ENCODE results near the gene C10orf90. TPM values are rescaled to one million over a fixed set of nuclear protein-coding genes. Genes with fewer than 3 reads are reported as not detected.

C10orf90 gene
- polyA plus RNA-seq, 3 donors = not detected

DNA sequence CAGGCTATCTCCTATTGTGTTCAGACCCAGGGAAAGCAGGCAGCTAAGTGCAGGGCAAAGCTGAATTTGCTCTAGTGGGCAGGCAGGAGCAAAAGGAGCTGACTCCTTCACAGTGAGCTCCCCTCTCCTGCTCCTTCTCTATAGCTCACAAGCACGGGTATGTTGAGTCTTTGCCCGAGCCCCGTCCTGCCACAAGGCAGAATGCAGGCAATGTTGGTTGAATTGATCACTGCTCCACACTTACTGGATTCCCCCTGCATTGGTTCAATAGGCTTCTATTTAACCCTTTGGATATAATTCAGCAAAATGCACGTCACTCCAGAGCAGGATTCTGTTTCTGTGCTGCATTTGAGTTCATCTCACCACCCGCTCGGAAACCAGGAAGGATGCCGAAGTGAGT lies 16.2 kb upstream of the C10orf90 start:
- peaks cover 1 to 5% (median 3%) of the 10 kb centered on the region in 3 donors for H3K27me3 Mint-ChIP-seq (ENCODE audit: low read depth in 3 of 3)
- H3K4me3 Mint-ChIP-seq = no peak overlapping the region
- DNase-seq = no peak
- H3K4me3 ChIP-seq (replicated peaks in 1 of 3; ENCODE audit: low read depth in 2 of 3, low read length in 3 of 3) = no peak overlapping the region
- no peak overlapping the region for H3K27ac ChIP-seq (ENCODE audit: low read depth in 1 of 2, low read length in 2 of 2)
- H3K9ac ChIP-seq (ENCODE audit: insufficient read depth, low read length, poor library complexity, severe bottlenecking) = no peak overlapping the region
- TF ChIP-seq, protein P1, sequence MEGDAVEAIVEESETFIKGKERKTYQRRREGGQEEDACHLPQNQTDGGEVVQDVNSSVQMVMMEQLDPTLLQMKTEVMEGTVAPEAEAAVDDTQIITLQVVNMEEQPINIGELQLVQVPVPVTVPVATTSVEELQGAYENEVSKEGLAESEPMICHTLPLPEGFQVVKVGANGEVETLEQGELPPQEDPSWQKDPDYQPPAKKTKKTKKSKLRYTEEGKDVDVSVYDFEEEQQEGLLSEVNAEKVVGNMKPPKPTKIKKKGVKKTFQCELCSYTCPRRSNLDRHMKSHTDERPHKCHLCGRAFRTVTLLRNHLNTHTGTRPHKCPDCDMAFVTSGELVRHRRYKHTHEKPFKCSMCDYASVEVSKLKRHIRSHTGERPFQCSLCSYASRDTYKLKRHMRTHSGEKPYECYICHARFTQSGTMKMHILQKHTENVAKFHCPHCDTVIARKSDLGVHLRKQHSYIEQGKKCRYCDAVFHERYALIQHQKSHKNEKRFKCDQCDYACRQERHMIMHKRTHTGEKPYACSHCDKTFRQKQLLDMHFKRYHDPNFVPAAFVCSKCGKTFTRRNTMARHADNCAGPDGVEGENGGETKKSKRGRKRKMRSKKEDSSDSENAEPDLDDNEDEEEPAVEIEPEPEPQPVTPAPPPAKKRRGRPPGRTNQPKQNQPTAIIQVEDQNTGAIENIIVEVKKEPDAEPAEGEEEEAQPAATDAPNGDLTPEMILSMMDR (IDR thresholded peaks at IDR 0.05) = no peak
- H3K4me1 ChIP-seq (ENCODE audit: control insufficient read depth in 1 of 2, insufficient read depth in 2 of 2, low read length in 2 of 2) = no peaks in the 10 kb centered on the region
- H3K36me3 Mint-ChIP-seq = no peaks in the 10 kb centered on the region
- no peaks in the 10 kb centered on the region for H3K27me3 ChIP-seq (ENCODE audit: control insufficient read depth in 2 of 2, insufficient read depth in 2 of 2, low read length in 2 of 2)
- H3K4me1 Mint-ChIP-seq = no peaks in the 10 kb centered on the region
- H3K9me3 Mint-ChIP-seq = peaks cover 0 to 10% (median 3%) of the 10 kb centered on the region in 7 donors
- H3K4me2 ChIP-seq (replicated peaks; ENCODE audit: extremely low read depth, low read length, poor library complexity, severe bottlenecking) = no peak overlapping the region
- no peaks in the 10 kb centered on the region for H4K20me1 ChIP-seq (ENCODE audit: insufficient read depth, low read length)
- intact Hi-C loops (cut with micrococcal nuclease) = no loop called here
- H3K9me3 ChIP-seq (replicated peaks in 1 of 2; ENCODE audit: control insufficient read depth in 1 of 2, insufficient read depth in 1 of 2, low read length in 2 of 2) = peaks cover 0 to 9% of the 10 kb centered on the region in 2 donors
- H3K36me3 ChIP-seq (replicated peaks in 1 of 2; ENCODE audit: control insufficient read depth in 1 of 2, insufficient read depth in 2 of 2, low read length in 2 of 2) = no peaks in the 10 kb centered on the region
- no peak overlapping the region for H2AFZ ChIP-seq (ENCODE audit: insufficient read depth, low read depth, low read length, poor library complexity, severe bottlenecking)
- H3K27ac Mint-ChIP-seq = no peak overlapping the region
- H3K79me2 ChIP-seq (ENCODE audit: insufficient read depth, low read length) = no peaks in the 10 kb centered on the region
- 83% methylated on average over 6 of the region's 7 CpGs for WGBS (ENCODE audit: insufficient coverage)

DNA sequence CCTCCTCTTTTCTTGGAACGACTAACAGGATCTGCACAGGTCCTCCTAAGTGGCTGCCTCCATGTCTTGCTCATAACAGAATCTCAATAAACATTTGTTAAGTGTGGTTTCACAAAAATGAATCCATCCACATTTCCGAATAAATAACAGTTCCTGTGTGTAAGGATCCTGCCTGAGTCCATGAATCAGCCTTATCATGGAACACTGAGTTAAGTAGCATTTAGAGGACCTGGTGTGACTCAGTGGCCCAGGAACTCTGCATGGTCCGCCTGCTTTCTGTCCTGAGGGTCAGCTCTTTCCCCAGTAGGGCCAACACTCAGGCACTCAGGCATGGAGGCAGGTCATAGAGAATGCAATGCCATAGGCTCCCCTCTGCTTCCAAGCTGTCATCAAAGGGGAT lies 15.8 kb upstream of the C10orf90 start:
- Histone ChIP-seq H3K4me3 (replicated peaks in 1 of 3; ENCODE audit: low read depth in 2 of 3, low read length in 3 of 3) (no peak overlapping the region), H3K79me2 (ENCODE audit: insufficient read depth, low read length) (no peaks in the 10 kb centered on the region), H3K4me1 (ENCODE audit: control insufficient read depth in 1 of 2, insufficient read depth in 2 of 2, low read length in 2 of 2) (no peaks in the 10 kb centered on the region), H3K27ac (ENCODE audit: low read depth in 1 of 2, low read length in 2 of 2) (no peak overlapping the region), H3K9me3 (replicated peaks in 1 of 2; ENCODE audit: control insufficient read depth in 1 of 2, insufficient read depth in 1 of 2, low read length in 2 of 2) (peaks cover 0 to 5% of the 10 kb centered on the region in 2 donors), H3K9ac (ENCODE audit: insufficient read depth, low read length, poor library complexity, severe bottlenecking) (no peak overlapping the region), H2AFZ (ENCODE audit: insufficient read depth, low read depth, low read length, poor library complexity, severe bottlenecking) (no peak overlapping the region), H4K20me1 (ENCODE audit: insufficient read depth, low read length) (no peaks in the 10 kb centered on the region), H3K27me3 (ENCODE audit: control insufficient read depth in 2 of 2, insufficient read depth in 2 of 2, low read length in 2 of 2) (no peaks in the 10 kb centered on the region), H3K4me2 (replicated peaks; ENCODE audit: extremely low read depth, low read length, poor library complexity, severe bottlenecking) (no peak overlapping the region), H3K36me3 (replicated peaks in 1 of 2; ENCODE audit: control insufficient read depth in 1 of 2, insufficient read depth in 2 of 2, low read length in 2 of 2) (no peaks in the 10 kb centered on the region)
- TF ChIP-seq, protein P1 (IDR thresholded peaks at IDR 0.05) = no peak
- peaks cover 1 to 5% (median 3%) of the 10 kb centered on the region in 3 donors for H3K27me3 Mint-ChIP-seq (ENCODE audit: low read depth in 3 of 3)
- peaks cover 0 to 10% (median 3%) of the 10 kb centered on the region in 7 donors for H3K9me3 Mint-ChIP-seq
- 91% methylated on average over 1 of the region's 3 CpGs for WGBS (ENCODE audit: insufficient coverage)
- intact Hi-C loops (cut with micrococcal nuclease) = no loop called here
- no peak for DNase-seq
- H3K36me3 Mint-ChIP-seq = no peaks in the 10 kb centered on the region
- H3K4me1 Mint-ChIP-seq = no peaks in the 10 kb centered on the region
- no peak overlapping the region for H3K27ac Mint-ChIP-seq
- no peak overlapping the region for H3K4me3 Mint-ChIP-seq
